Measurements from ENCODE around the gene WDR27.

DNA sequence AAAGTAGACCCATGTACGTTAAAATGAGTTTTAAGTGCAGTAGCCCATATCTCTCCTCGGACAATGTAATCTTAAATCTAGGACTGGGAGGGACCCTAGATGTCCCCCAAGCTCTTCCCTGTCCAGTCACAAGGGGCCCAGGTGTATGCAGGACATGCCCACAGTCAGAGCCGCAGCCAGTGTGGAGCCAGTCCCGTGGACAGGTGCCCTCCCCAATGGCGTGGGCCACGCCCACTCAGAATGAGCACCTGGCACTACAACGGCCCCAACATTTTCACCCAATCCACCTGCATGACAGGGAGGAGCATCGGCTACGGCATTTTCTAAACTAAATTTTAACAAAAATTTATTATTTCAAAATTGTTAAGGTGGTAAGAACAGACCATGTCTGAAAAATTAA is 53.2 kb downstream of the WDR27 start:
- TF ChIP-seq, protein P1, sequence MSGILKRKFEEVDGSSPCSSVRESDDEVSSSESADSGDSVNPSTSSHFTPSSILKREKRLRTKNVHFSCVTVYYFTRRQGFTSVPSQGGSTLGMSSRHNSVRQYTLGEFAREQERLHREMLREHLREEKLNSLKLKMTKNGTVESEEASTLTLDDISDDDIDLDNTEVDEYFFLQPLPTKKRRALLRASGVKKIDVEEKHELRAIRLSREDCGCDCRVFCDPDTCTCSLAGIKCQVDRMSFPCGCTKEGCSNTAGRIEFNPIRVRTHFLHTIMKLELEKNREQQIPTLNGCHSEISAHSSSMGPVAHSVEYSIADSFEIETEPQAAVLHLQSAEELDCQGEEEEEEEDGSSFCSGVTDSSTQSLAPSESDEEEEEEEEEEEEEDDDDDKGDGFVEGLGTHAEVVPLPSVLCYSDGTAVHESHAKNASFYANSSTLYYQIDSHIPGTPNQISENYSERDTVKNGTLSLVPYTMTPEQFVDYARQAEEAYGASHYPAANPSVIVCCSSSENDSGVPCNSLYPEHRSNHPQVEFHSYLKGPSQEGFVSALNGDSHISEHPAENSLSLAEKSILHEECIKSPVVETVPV (CRISPR knock-in tag; IDR thresholded peaks at IDR 0.05), result no peak
- no peak for TF ChIP-seq ZFP3 (CRISPR knock-in tag; IDR thresholded peaks at IDR 0.05)
- TF ChIP-seq ESRRG (CRISPR knock-in tag; IDR thresholded peaks at IDR 0.05), result no peak
